ENCODE results near the gene VEGFA.

Gene VEGFA

GRCh38 chr6:43739642-43740091 lies 30.3 kb upstream of the VEGFA start:
- DNase-seq, result no peak

GRCh38 chr6:43740321-43740960 lies 29.6 kb upstream of the VEGFA start:
- DNase-seq, result no peak

GRCh38 chr6:43740961-43741764 lies 28.8 kb upstream of the VEGFA start:
- DNase-seq, result no peak

- DNase-seq, result no peak
Measured at GRCh38 chr6:43741829-43742228, 28.2 kb upstream of the VEGFA start.

GRCh38 chr6:43742285-43742684 lies 27.7 kb upstream of the VEGFA start:
- DNase-seq, result no peak

GRCh38 chr6:43742931-43743632 lies 26.9 kb upstream of the VEGFA start:
- no peak for DNase-seq

GRCh38 chr6:43743682-43744381 lies 26.2 kb upstream of the VEGFA start:
- no peak for DNase-seq

- DNase-seq, result no peak
Measured at GRCh38 chr6:43744491-43744890, 25.5 kb upstream of the VEGFA start.

GRCh38 chr6:43744931-43745727 lies 24.9 kb upstream of the VEGFA start:
- no peak for DNase-seq

- DNase-seq, result no peak
Measured at GRCh38 chr6:43746071-43746470, 23.9 kb upstream of the VEGFA start.

- DNase-seq, result no peak
Measured at GRCh38 chr6:43746613-43747102, 23.4 kb upstream of the VEGFA start.

- DNase-seq, result no peak
Measured at GRCh38 chr6:43747784-43748183, 22.2 kb upstream of the VEGFA start.

- no peak for DNase-seq
Measured at GRCh38 chr6:43748765-43749164, 21.2 kb upstream of the VEGFA start.

GRCh38 chr6:43749461-43749860 lies 20.6 kb upstream of the VEGFA start:
- no peak for DNase-seq

GRCh38 chr6:43750622-43751021 lies 19.4 kb upstream of the VEGFA start:
- no peak for DNase-seq

- no peak for DNase-seq
Measured at GRCh38 chr6:43753570-43754183, 16.3 kb upstream of the VEGFA start.

- DNase-seq, result no peak
Measured at GRCh38 chr6:43757966-43758616, 11.9 kb upstream of the VEGFA start.

- DNase-seq, result no peak
Measured at GRCh38 chr6:43758617-43759050, 11.4 kb upstream of the VEGFA start.

- DNase-seq, result no peak
Measured at GRCh38 chr6:43759136-43759906, 10.7 kb upstream of the VEGFA start.

- DNase-seq, result no peak
Measured at GRCh38 chr6:43759907-43760206, 10.2 kb upstream of the VEGFA start.

Measured in CD4-positive, alpha-beta T cell treated with Interleukin-12 subunit alpha and Interleukin-12 subunit beta, for 1 hour (primary cell).